Fibroblast of pulmonary artery (primary cell): ENCODE data around the gene TSPAN18.

ENCODE experiments used
- DNase-seq: peaks from one replicate; pipeline ENCODE4 v3.0.0-alpha.2; 2010; ENCODE audit warnings: low read depth
- H3K4me3 ChIP-seq: replicated peaks from 2 replicates; pipeline ENCODE4 v1.5.1; 2011; ENCODE audit warnings: low read depth, mild to moderate bottlenecking, control low read depth, low read length, moderate library complexity
- CTCF ChIP-seq: IDR thresholded peaks from 2 replicates; pipeline ENCODE4 v1.5.1; 2011; ENCODE audit warnings: mild to moderate bottlenecking, control low read depth, low read length, inconsistent platforms; ENCODE audit errors: missing control alignments

TSPAN18 gene

GRCh38 chr11:44887636-44888035 lies 160.9 kb downstream of the TSPAN18 start:
- TF ChIP-seq CTCF, result no peak
- DNase-seq, result no peak

GRCh38 chr11:44889266-44889665 lies 162.5 kb downstream of the TSPAN18 start:
- H3K4me3 ChIP-seq, result no peak overlapping the region
- no peak for DNase-seq
- no peak for TF ChIP-seq CTCF

More at GRCh38 chr11:44887636-44888035, 160.9 kb downstream of the TSPAN18 start:
- H3K4me3 ChIP-seq, result no peak overlapping the region

- TF ChIP-seq CTCF, result no peak
- no peak for DNase-seq
- no peak overlapping the region for H3K4me3 ChIP-seq
Observed at GRCh38 chr11:44892843-44893242, 166.1 kb downstream of the TSPAN18 start.

- DNase-seq, result no peak
- no peak for TF ChIP-seq CTCF
- H3K4me3 ChIP-seq, result no peak overlapping the region
Observed at GRCh38 chr11:44893308-44893822, 166.6 kb downstream of the TSPAN18 start.

- no peak overlapping the region for H3K4me3 ChIP-seq
- peak; percentile 76 for DNase-seq
- TF ChIP-seq CTCF, result peak; percentile 89
Observed at GRCh38 chr11:44893846-44894617, 167.3 kb downstream of the TSPAN18 start.

- peak; percentile 69 for DNase-seq
- TF ChIP-seq CTCF, result no peak
- H3K4me3 ChIP-seq, result no peak overlapping the region
Observed at GRCh38 chr11:44899959-44900358, 173.2 kb downstream of the TSPAN18 start.
